Uterus (tissue), 4 donors: Measurements from ENCODE around the gene FAM32A. TPM values are rescaled to one million over a fixed set of nuclear protein-coding genes. Genes with fewer than 3 reads are reported as not detected.

Source experiments
- DNase-seq, 2 donors: peaks; one replicate each; pipeline ENCODE4 v3.0.0-alpha.2; 2019 to 2020
- H3K27ac ChIP-seq, 2 donors: fragments of 200-600 bp; sonication (generic); 1 replicate in 1 of 2; 2 replicates in 1 of 2; pipeline ENCODE4 v1.5.1; 2016 to 2018
- H3K27me3 ChIP-seq, 2 donors: fragments of 200-600 bp; sonication (generic); one replicate each; pipeline ENCODE4 v1.5.1; 2018 to 2019; ENCODE audit warnings: control low read depth in 1 of 2
- H3K36me3 ChIP-seq, 2 donors: fragments of 200-600 bp; sonication (generic); one replicate each; pipeline ENCODE4 v1.5.1; 2019; ENCODE audit warnings: control low read depth in 1 of 2
- H3K4me1 ChIP-seq, 2 donors: fragments of 200-600 bp; sonication (generic); one replicate each; pipeline ENCODE4 v1.5.1; 2018 to 2019; ENCODE audit warnings: control low read depth in 1 of 2
- H3K4me3 ChIP-seq, 2 donors: fragments of 200-600 bp; sonication (generic); 1 replicate in 1 of 2; 2 replicates in 1 of 2; pipeline ENCODE4 v1.5.1; 2018 to 2019; ENCODE audit warnings: mild to moderate bottlenecking in 1 of 2
- H3K9me3 ChIP-seq, 2 donors: fragments of 200-600 bp; sonication (generic); one replicate each; pipeline ENCODE4 v1.5.1; 2019; ENCODE audit warnings: control low read depth in 1 of 2
- POLR2A ChIP-seq, 2 donors: fragments of 450-650 bp; IDR thresholded peaks; one replicate each; pipeline ENCODE4 v1.6.1; 2016; ENCODE audit warnings: antibody characterized with exemption in 2 of 2, mild to moderate bottlenecking in 1 of 2, moderate library complexity in 1 of 2
- intact Hi-C: fragments of 100-400 bp; cut with DNase I; formaldehyde crosslinking; loops from one replicate; pipeline ENCODE4 v1.15.1; 2023; ENCODE audit warnings: low total_unique reads
- total RNA-seq, 4 donors: library from RNA; depleted of rRNA in 3 of 4; stranded (reverse); fragments of >200 nt in 3 of 4; gene quantifications; one replicate each; pipeline versions ENCODE4 v1.1.0 to v1.2.4, GENCODE V29; 2014 to 2023
- TF ChIP-seq, protein P1 (sequence below), 4 experiments: fragments of 200-600 bp in 2 of 4; fragments of 450-650 bp in 2 of 4; sonication (generic) in 2 of 4; IDR thresholded peaks; one replicate each; pipeline ENCODE4 v1.5.1; 2016 to 2019; ENCODE audit warnings: antibody characterized with exemption in 4 of 4, mild to moderate bottlenecking in 2 of 4, moderate library complexity in 1 of 4
- donor health status: DM: yes; HTN: yes; CAD: no.

The FAM32A gene
- total RNA-seq, 4 donors from 2014 or later, result 17.6 to 106 (median 31.0) TPM

DNA sequence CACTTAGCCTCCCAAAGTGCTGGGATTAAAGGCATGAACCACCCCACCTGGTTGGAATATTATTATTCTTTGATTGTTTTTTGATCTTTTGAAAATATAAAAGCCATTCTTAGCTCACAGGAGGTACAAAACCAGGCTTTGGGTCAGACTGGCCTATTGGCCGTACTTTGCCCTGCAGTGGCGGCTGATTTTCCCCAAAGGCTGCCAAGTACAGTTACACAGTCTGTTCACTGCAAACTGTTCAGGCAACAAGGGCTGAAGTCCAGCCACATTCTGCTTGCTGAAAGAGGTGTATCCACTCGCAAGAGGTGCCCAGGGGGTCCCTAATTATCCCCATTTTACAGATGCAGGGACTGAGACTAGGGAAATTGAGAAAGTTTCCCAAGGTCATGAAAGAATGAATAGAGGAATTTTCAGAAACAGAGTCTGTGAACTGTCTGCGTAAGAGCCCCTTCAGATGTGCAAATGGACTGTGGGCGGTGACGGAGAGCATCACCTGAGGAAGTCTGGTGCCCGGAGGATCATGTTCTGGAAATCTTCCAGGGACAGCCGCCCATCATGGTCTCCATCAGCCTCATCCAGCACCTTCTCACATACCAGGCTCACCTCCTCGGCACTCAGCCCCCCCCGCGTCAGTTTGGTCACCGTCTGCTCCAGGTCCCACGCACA, 20.9 kb upstream of the FAM32A start:
- no peaks in the 10 kb centered on the region for H3K9me3 ChIP-seq
- TF ChIP-seq POLR2A (IDR thresholded peaks at IDR 0.05), result no peak
- TF ChIP-seq, protein P1, sequence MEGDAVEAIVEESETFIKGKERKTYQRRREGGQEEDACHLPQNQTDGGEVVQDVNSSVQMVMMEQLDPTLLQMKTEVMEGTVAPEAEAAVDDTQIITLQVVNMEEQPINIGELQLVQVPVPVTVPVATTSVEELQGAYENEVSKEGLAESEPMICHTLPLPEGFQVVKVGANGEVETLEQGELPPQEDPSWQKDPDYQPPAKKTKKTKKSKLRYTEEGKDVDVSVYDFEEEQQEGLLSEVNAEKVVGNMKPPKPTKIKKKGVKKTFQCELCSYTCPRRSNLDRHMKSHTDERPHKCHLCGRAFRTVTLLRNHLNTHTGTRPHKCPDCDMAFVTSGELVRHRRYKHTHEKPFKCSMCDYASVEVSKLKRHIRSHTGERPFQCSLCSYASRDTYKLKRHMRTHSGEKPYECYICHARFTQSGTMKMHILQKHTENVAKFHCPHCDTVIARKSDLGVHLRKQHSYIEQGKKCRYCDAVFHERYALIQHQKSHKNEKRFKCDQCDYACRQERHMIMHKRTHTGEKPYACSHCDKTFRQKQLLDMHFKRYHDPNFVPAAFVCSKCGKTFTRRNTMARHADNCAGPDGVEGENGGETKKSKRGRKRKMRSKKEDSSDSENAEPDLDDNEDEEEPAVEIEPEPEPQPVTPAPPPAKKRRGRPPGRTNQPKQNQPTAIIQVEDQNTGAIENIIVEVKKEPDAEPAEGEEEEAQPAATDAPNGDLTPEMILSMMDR (IDR thresholded peaks at IDR 0.05), result no peak
- no peak for DNase-seq
- no peaks in the 10 kb centered on the region for H3K36me3 ChIP-seq
- H3K27ac ChIP-seq, result no peak overlapping the region
- H3K27me3 ChIP-seq, result no peaks in the 10 kb centered on the region
- no peak overlapping the region for H3K4me3 ChIP-seq
- intact Hi-C loops, result no loop called here
- H3K4me1 ChIP-seq, result no peaks in the 10 kb centered on the region

DNA sequence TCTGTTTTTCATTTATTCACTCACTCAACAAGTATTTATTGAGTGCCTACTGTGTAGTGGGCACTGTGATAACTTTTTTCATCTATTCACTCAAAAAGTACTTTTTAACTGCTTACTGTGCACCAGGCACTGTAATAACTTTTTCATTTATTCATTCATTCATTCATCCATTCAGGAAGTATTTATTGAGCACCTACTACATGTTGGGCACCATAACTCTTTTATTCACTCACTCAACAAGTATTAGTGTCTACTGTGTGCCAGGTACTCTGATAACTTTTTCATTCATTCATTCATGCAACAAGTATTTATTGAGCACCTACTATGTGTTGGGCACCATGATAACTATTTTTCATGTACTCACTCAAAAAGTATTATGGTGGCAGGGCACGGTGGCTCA, 18.8 kb upstream of the FAM32A start:
- TF ChIP-seq, protein P1 (IDR thresholded peaks at IDR 0.05), result no peak
- TF ChIP-seq POLR2A (IDR thresholded peaks at IDR 0.05), result no peak

DNA sequence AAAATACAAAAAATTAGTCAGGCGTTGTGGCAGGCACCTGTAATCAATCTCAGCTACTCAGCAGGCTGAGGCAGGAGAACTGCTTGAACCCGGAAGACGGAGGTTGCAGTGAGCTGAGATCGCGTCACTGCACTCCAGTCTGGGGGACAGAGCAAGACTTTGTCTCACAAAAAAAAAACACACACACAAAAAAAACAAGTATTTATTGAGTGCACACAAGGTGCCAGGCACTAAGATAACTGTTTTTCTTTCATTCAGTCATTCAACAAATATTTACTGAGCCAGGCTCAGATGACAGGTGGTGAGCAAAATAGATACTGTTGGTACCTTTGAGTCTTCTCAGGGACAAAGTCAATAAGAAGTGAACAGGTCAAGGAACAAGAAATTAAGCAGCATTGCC, 18.2 kb upstream of the FAM32A start:
- Histone ChIP-seq H3K36me3 (no peaks in the 10 kb centered on the region), H3K4me3 (no peak overlapping the region), H3K4me1 (no peaks in the 10 kb centered on the region), H3K9me3 (no peaks in the 10 kb centered on the region), H3K27me3 (no peaks in the 10 kb centered on the region), H3K27ac (no peak overlapping the region)
- no peak for DNase-seq
- intact Hi-C loops, result no loop called here
- no peak for TF ChIP-seq POLR2A (IDR thresholded peaks at IDR 0.05)
- TF ChIP-seq, protein P1 (IDR thresholded peaks at IDR 0.05), result no peak

More for the DNA sequence above, 18.8 kb upstream of the FAM32A start:
- Histone ChIP-seq H3K27ac (no peak overlapping the region), H3K4me3 (no peak overlapping the region), H3K27me3 (no peaks in the 10 kb centered on the region), H3K9me3 (no peaks in the 10 kb centered on the region), H3K36me3 (no peaks in the 10 kb centered on the region), H3K4me1 (no peaks in the 10 kb centered on the region)
- no peak for DNase-seq
- intact Hi-C loops, result no loop called here

DNA sequence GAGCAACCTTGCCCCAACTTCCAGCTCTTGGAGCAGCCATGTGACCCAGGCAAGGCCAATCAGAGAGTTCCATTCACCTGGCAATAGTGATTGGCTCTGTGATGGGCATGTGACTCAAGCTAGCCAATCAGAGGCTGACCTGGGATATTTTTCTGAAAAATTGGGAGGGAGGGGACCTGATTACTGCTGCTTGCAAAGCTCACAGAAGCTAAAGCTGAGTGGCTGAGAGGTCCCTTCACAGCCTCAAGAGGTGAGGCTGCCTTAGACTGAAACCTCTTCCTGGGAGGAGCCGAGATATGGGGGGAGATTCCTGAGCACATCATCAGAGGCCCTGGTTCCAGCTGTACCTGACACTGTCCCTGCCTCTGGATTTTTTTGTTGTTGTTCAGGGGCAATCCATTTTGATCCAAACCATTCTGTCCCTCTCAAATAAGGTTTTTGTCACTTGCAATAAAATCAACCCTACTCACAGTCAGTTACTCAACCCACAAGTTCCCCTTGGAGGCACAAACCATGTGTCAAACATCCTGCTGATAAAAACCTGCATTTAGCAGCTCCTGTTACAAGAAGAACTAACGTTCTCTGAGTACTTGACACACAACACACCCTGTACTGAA, 16.6 kb upstream of the FAM32A start:
- no peaks in the 10 kb centered on the region for H3K9me3 ChIP-seq
- intact Hi-C loops, result no loop called here
- DNase-seq, result no peak

DNA sequence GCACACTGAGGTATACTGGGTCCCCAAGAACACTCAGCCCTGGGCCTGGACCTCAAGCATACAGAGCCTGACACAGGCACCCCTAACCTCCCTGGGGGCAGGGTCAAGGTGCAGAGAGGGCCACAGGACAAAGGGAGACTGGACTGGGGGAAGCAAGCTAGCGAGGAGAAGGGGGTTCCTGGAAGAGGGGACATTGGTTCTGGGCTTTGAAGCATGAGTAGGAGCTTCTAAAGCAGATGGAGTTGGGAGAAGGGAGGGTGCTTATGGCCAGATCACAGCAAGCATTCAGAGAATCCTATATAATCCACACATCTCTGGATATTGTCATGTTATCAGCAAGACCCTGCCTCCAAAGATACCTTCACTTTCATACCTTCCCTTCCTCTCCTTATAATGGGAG, 15.1 kb upstream of the FAM32A start:
- Histone ChIP-seq H3K4me1 (no peaks in the 10 kb centered on the region), H3K9me3 (no peaks in the 10 kb centered on the region), H3K27ac (no peak overlapping the region), H3K4me3 (no peak overlapping the region), H3K27me3 (no peaks in the 10 kb centered on the region), H3K36me3 (no peaks in the 10 kb centered on the region)
- intact Hi-C loops, result no loop called here
- no peak for DNase-seq
- TF ChIP-seq POLR2A (IDR thresholded peaks at IDR 0.05), result no peak
- TF ChIP-seq, protein P1 (IDR thresholded peaks at IDR 0.05), result no peak

More for the DNA sequence above, 16.6 kb upstream of the FAM32A start:
- no peak overlapping the region for H3K4me3 ChIP-seq
- TF ChIP-seq, protein P1 (IDR thresholded peaks at IDR 0.05), result no peak
- TF ChIP-seq POLR2A (IDR thresholded peaks at IDR 0.05), result no peak
- H3K36me3 ChIP-seq, result no peaks in the 10 kb centered on the region
- no peak overlapping the region for H3K27ac ChIP-seq
- H3K27me3 ChIP-seq, result no peaks in the 10 kb centered on the region
- H3K4me1 ChIP-seq, result no peaks in the 10 kb centered on the region
